HG02970 (cell line): ENCODE data around the gene ADAT2.

Source experiments
- ATAC-seq: cut with Tn5 transposase; IDR thresholded peaks from one replicate; pipeline ENCODE4 v1.9.1; 2021; ENCODE audit warnings: mild to moderate bottlenecking, moderate library complexity, moderate number of reproducible peaks; ENCODE audit not compliant: unreplicated experiment, low FRiP score

Gene ADAT2

GRCh38 chr6:143399176-143399575 is 51.3 kb downstream of the ADAT2 start:
- no peak for ATAC-seq

GRCh38 chr6:143397227-143398222 is 53.0 kb downstream of the ADAT2 start:
- no peak for ATAC-seq

- no peak for ATAC-seq
Measured at GRCh38 chr6:143396497-143397226, 53.8 kb downstream of the ADAT2 start.

GRCh38 chr6:143395699-143396098 is 54.8 kb downstream of the ADAT2 start:
- no peak for ATAC-seq

DNA sequence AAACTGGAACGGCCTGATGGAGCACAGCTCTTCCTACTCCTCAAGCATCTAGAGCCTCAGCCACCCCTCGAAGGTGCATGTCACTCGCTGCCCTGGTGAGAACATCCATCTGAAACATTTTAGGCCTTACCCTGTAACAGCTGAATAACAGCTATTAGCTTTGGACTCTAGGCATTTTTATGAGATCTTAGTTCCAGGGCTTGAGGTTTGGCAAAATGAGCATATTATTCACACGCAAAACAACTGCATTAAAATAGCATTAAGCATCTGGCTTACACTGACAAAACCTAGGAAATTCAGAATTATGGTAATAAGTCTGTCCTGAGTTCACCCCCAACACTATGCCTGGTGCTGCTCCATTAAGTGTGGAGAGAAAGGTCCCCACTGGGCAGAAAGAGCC is 56.1 kb downstream of the ADAT2 start:
- ATAC-seq, result no peak

GRCh38 chr6:143390278-143390677 is 60.2 kb downstream of the ADAT2 start:
- no peak for ATAC-seq

- no peak for ATAC-seq
Measured at GRCh38 chr6:143385636-143386035, 64.9 kb downstream of the ADAT2 start.

DNA sequence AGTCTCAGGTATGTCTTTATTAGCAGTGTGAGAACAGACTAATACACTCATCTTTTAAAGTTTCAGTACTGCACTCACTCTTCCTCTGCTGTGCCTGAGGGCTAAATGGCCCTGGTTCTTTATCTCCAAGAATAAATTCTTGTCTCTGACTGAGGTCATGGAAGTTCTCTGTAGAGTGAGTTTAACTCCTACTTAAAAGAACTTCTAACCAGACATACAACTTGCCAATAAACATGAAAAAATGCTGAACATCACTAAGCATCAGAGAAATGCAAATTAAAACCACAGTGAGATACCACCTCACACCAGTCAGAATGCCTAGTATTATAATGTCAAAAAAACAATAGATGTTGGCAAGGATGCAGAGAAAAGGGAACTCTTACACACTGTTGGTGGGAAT is 73.6 kb downstream of the ADAT2 start:
- no peak for ATAC-seq

GRCh38 chr6:143376375-143376774 is 74.1 kb downstream of the ADAT2 start:
- no peak for ATAC-seq

DNA sequence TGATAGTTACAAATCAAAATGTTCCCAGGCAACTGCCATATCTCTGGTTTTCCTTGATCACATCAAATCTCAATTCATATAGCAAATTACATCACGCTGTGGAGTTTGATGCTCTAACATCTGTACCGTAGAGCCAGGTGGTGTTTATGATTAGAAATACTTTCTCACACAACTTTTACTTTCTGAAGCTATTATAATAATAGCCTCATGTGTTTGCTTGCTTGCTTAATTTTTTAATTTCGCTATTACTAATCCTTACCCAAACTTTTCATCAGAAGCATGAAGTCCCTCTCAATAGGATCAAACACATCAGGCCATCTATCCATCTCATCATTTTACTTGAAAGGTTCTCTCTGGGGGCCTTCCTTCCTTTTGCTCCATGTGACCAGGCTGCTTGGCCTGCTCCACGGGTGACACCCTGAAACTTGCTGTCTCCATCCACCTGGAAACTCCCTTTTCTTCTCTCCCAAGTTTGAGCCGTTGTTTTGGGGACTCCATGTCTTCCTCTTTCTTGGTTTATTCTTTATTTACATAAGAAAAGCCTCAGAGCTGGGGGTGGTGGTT is 75.4 kb downstream of the ADAT2 start:
- ATAC-seq, result no peak

DNA sequence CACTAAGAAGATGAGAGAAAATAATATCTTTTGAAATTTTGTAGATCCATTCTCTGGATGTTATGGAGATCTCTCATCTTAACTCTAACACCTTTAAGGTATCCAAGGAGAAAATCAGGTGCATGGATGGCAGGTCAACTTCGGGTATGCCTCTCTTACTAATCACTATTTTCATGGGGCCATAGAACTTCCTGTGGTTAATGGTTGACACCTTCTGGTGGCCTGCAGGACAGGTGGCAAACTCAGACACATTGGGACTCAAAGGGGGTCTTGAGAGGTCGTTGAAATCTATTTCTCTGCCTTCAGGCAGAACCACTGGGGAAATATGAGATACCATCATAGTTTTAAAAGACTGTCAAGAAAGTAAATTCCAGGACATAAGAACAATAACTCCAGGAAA is 76.5 kb downstream of the ADAT2 start:
- no peak for ATAC-seq
